HepG2 (cell line): ENCODE data around the gene TYW1. TPM values are rescaled to one million over a fixed set of nuclear protein-coding genes. Genes with fewer than 3 reads are reported as not detected.
"Not testable (repeated sequence)": the region's sequence is repeated elsewhere in the genome, so short reads cannot be mapped to it uniquely, and the experiment has no call there.

Experiments
- ATAC-seq: fragments of 200-7000 bp; cut with Tn5 transposase; 3 replicates; pipeline ENCODE4 v1.9.1; 2020; ENCODE audit warnings: mild to moderate bottlenecking, moderate library complexity
- BruUV-seq: library from RNA; stranded (reverse); fragments of 400-500 nt; replicated peaks from 2 replicates; lab custom pipeline; 2021; lab: Mats Ljungman, UMichigan
- CTCF ChIA-PET: fragments of 300-600 bp; formaldehyde crosslinking; extraction: SDS; loops from one replicate; lab custom pipeline; 2021; ENCODE audit warnings: low total read pairs, inconsistent platforms, low intra/inter-chr PET ratio; lab: Yijun Ruan, JAX
- POLR2A ChIA-PET: fragments of 350-600 bp; sonication (Branson Sonifier 250); formaldehyde crosslinking; loops from one replicate; lab custom pipeline; 2020; ENCODE audit warnings: antibody characterized with exemption, inconsistent platforms; lab: Yijun Ruan, JAX
- DNase-seq: peaks from one replicate; pipeline ENCODE4 v3.0.0-alpha.2; 2015; ENCODE audit warnings: low spot score
- FAIRE-seq: peaks from 3 replicates; lab custom pipeline; 2011; peaks lifted over from hg19 to GRCh38; lab: Jason Lieb, UNC
- H2AFZ ChIP-seq: one replicate; pipeline ENCODE4 v1.6.1; 2011; ENCODE audit warnings: low read length, inconsistent platforms
- H3K27ac ChIP-seq: fragments of 300-600 bp; 3 replicates; pipeline ENCODE4 v1.8.0; 2011; ENCODE audit warnings: mixed run types, mild to moderate bottlenecking, mixed read lengths, low read length, inconsistent platforms; ENCODE audit not compliant: insufficient read depth; ENCODE audit errors: extremely low read length
- H3K27me3 ChIP-seq, 2 experiments: fragments of 200-600 bp in 1 of 2; 2 replicates in 1 of 2; 3 replicates in 1 of 2; pipeline versions ENCODE4 v1.6.0 to v1.8.0; 2011; ENCODE audit warnings: low read length in 2 of 2, mild to moderate bottlenecking in 2 of 2, moderate library complexity in 2 of 2, inconsistent platforms in 1 of 2; ENCODE audit not compliant: insufficient read depth in 2 of 2, control insufficient read depth in 1 of 2
- H3K36me3 ChIP-seq, 2 experiments: fragments of 200-600 bp in 1 of 2; replicated peaks in 1 of 2; 2 replicates in 1 of 2; 3 replicates in 1 of 2; pipeline versions ENCODE4 v1.5.1 to v1.8.0; 2011; ENCODE audit warnings: low read length in 2 of 2, inconsistent platforms in 1 of 2; ENCODE audit not compliant: insufficient read depth in 2 of 2, control insufficient read depth in 1 of 2
- H3K4me1 ChIP-seq: 2 replicates; pipeline ENCODE4 v1.5.1; 2012; ENCODE audit warnings: low read length, inconsistent platforms; ENCODE audit not compliant: insufficient read depth
- H3K4me2 ChIP-seq: 2 replicates; pipeline ENCODE4 v1.6.0; 2011; ENCODE audit warnings: low read depth, low read length, inconsistent platforms
- H3K4me3 ChIP-seq, 3 experiments: fragments of 200-600 bp in 1 of 3; sonication (generic), shearing (Covaris generic) in 1 of 3; replicated peaks in 1 of 3; 2 replicates each; pipeline ENCODE4 v1.5.1; 2011 to 2016; ENCODE audit warnings: low read length in 3 of 3, inconsistent platforms in 2 of 3, low read depth in 2 of 3, mild to moderate bottlenecking in 2 of 3, control low read depth in 1 of 3, mixed read lengths in 1 of 3; ENCODE audit not compliant: insufficient read depth in 1 of 3
- H3K79me2 ChIP-seq: one replicate; pipeline ENCODE4 v1.6.1; 2011; ENCODE audit warnings: low read length, inconsistent platforms; ENCODE audit not compliant: insufficient read depth
- H3K9ac ChIP-seq: 2 replicates; pipeline ENCODE4 v1.6.0; 2011; ENCODE audit warnings: mild to moderate bottlenecking, low read depth, low read length, inconsistent platforms; ENCODE audit not compliant: insufficient read depth
- H3K9me3 ChIP-seq: 2 replicates; pipeline ENCODE4 v1.5.1; 2012; ENCODE audit warnings: mild to moderate bottlenecking, low read length
- H4K20me1 ChIP-seq: 2 replicates; pipeline ENCODE4 v1.6.0; 2011; ENCODE audit warnings: inconsistent platforms, mild to moderate bottlenecking, low read length, moderate library complexity; ENCODE audit not compliant: insufficient read depth
- ARID5B ChIP-seq: IDR thresholded peaks from 2 replicates; pipeline ENCODE4 v1.4.0; 2020; ENCODE audit warnings: mild to moderate bottlenecking, missing genetic modification reagents
- CREM ChIP-seq, 2 experiments: sonication (generic) in 1 of 2; formaldehyde crosslinking in 1 of 2; IDR thresholded peaks; 2 replicates each; pipeline versions ENCODE4 v1.4.0 to v1.6.1; 2016 to 2020; ENCODE audit warnings: antibody characterized with exemption in 1 of 2, mild to moderate bottlenecking in 1 of 2, missing genetic modification reagents in 1 of 2
- GATAD2A ChIP-seq: IDR thresholded peaks from 2 replicates; pipeline ENCODE4 v1.6.1; 2016
- HOXA3 ChIP-seq: sonication (generic); formaldehyde crosslinking; IDR thresholded peaks from 2 replicates; pipeline ENCODE4 v1.5.0; 2020; ENCODE audit warnings: missing genetic modification reagents
- PATZ1 ChIP-seq: sonication (generic); formaldehyde crosslinking; IDR thresholded peaks from 2 replicates; pipeline ENCODE4 v1.4.0; 2020; ENCODE audit warnings: missing genetic modification reagents
- POLR2A ChIP-seq, 2 experiments: IDR thresholded peaks; 2 replicates each; pipeline ENCODE4 v1.6.1; 2011; ENCODE audit warnings: low read depth in 2 of 2, low read length in 2 of 2, mild to moderate bottlenecking in 1 of 2, moderate library complexity in 1 of 2; ENCODE audit not compliant: insufficient read depth in 1 of 2
- TARDBP ChIP-seq: sonication (generic); formaldehyde crosslinking; IDR thresholded peaks from 2 replicates; pipeline ENCODE4 v1.8.0; 2022; ENCODE audit warnings: mild to moderate bottlenecking, missing genetic modification reagents
- ZBTB33 ChIP-seq: sonication (generic); formaldehyde crosslinking; IDR thresholded peaks from 2 replicates; pipeline ENCODE4 v1.4.0; 2020; ENCODE audit warnings: missing genetic modification reagents
- ZNF646 ChIP-seq: sonication (generic); formaldehyde crosslinking; IDR thresholded peaks from 2 replicates; pipeline ENCODE4 v1.9.0; 2021; ENCODE audit warnings: mild to moderate bottlenecking, missing genetic modification reagents
- WGBS: methylation state at CpG from one replicate; pipeline ENCODE4 v1.1.6; 2017; ENCODE audit warnings: low lambda C conversion rate; 5-methylcytosine and 5-hydroxymethylcytosine counted together
- in situ Hi-C: cut with HindIII; loops from 2 replicates; pipeline ENCODE4 v1.10.0; 2017; ENCODE audit warnings: low pct_unique_long_range_greater_than_20kb; ENCODE audit not compliant: extremely low pct_ligation_motif_present
- intact Hi-C: fragments of 100-400 bp; cut with micrococcal nuclease; formaldehyde crosslinking; loops from one replicate; pipeline ENCODE4 v1.10.0; 2022; ENCODE audit not compliant: unreplicated experiment
- polyA plus RNA-seq, 8 experiments: library from polyadenylated mRNA; depleted of rRNA in 3 of 8; stranded (reverse) in 7 of 8; unstranded in 1 of 8; fragments of >200 nt; fragmentation: Illumina TruSeq in 4 of 8; extraction: Trizol in 4 of 8; gene quantifications; 2 replicates each; pipeline versions ENCODE4 v1.2.1 to v1.2.3, GENCODE V29; 2011 to 2016; ENCODE audit warnings: low read depth in 4 of 8, missing spikeins in 1 of 8, mixed read lengths in 1 of 8; ENCODE audit not compliant: insufficient read depth in 1 of 8
- total RNA-seq, 5 experiments: library from RNA; depleted of rRNA; stranded (reverse); fragments of >200 nt; fragmentation: Illumina TruSeq; extraction: Trizol; gene quantifications; 2 replicates each; pipeline ENCODE4 v1.2.3, GENCODE V29; 2016; ENCODE audit warnings: low read depth in 1 of 5

The TYW1 gene
- total and polyA plus RNA-seq, 2 of the 13 experiments (the other 11 are each of a cell fraction or from before 2014, with no cell fraction given) = 8.6 to 17.6 TPM

- WGBS = 1% methylated on average over 9 of the region's 9 CpGs
- TF ChIP-seq HOXA3 (peak; percentile 33; the same call in 1 of the 2 replicates), GATAD2A (CRISPR knock-in tag) (peak; percentile 48; the same call in 1 of the 2 replicates), POLR2A (IDR thresholded peaks at IDR 0.05; ENCODE audit: insufficient read depth in 1 of 2, low read depth in 2 of 2, low read length in 2 of 2) (peak in 1 of 2 experiments; percentile 50; a peak in 1 of 4 replicates), CREM (IDR thresholded peaks at IDR 0.05) (peak; percentile 25; the same call in 1 of the 2 replicates), TARDBP (CRISPR knock-in tag) (peak; percentile 55; the same call in 1 of the 2 replicates), ZBTB33 (CRISPR knock-in tag) (0 out of 2 replicates have a peak, but pooled peaks have one; percentile 21), PATZ1 (peak; percentile 48; the same call in 1 of the 2 replicates), ARID5B (peak; percentile 30; the same call in 1 of the 2 replicates), ZNF646 (CRISPR knock-in tag) (0 out of 2 replicates have a peak, but pooled peaks have one; percentile 38)
- not testable (repeated sequence) for TF ChIP-seq CREM (CRISPR knock-in tag; IDR thresholded peaks at IDR 0.05)
Observed at GRCh38 chr7:66994691-66995049, 2.0 kb upstream of the TYW1 start.

More at GRCh38 chr7:66994691-66995049, 2.0 kb upstream of the TYW1 start:
- intact Hi-C loops, H3K36me3 ChIP-seq, H4K20me1 ChIP-seq, H3K79me2 ChIP-seq, CTCF ChIA-PET, H2AFZ ChIP-seq, H3K27me3 ChIP-seq, H3K4me1 ChIP-seq, H3K9me3 ChIP-seq: not testable (repeated sequence)
- peak overlapping the region; percentile 62 to 83 (median 76); a peak in 5 of 6 replicates for H3K4me3 ChIP-seq
- peak overlapping the region; percentile 89 for H3K27ac ChIP-seq
- peak overlapping the region; percentile 67 for H3K4me2 ChIP-seq
- DNase-seq (peak; percentile 73), ATAC-seq (peak; percentile 72), FAIRE-seq (peak; percentile 85)
- TSS peak; percentile 73 for BruUV-seq
- H3K9ac ChIP-seq = peak overlapping the region; percentile 90
- in situ Hi-C loops = loop anchor here (25.0 kb wide), 1 partner anchor 157 kb away; no protein-coding TSS in a partner anchor
- POLR2A ChIA-PET = interaction anchor here (1.5 to 3.0 kb wide), 3 partner anchors 74 to 307 kb away, joined by 6 to 44 read pairs (median 13); partner anchors contain the start of gene TMEM248
